K562 (cell line): ENCODE results near the gene LRRC47. TPM values are rescaled to one million over a fixed set of nuclear protein-coding genes. Genes with fewer than 3 reads are reported as not detected.
"Not testable (repeated sequence)": the region's sequence is repeated elsewhere in the genome, so short reads cannot be mapped to it uniquely, and the experiment has no call there.

Experiments used
- ATAC-seq: fragments of 200-7000 bp; cut with Tn5 transposase; 3 replicates; pipeline ENCODE4 v1.9.1; 2020; ENCODE audit warnings: moderate library complexity
- BruUV-seq: library from RNA; stranded (reverse); fragments of 400-500 nt; replicated peaks from 2 replicates; lab custom pipeline; 2021; lab: Mats Ljungman, UMichigan
- CTCF ChIA-PET: fragments of 300-600 bp; formaldehyde crosslinking; extraction: SDS; loops from one replicate; lab custom pipeline; 2021; ENCODE audit warnings: low intra/inter-chr PET ratio; lab: Yijun Ruan, JAX
- POLR2A ChIA-PET: fragments of 300-600, 350-650 bp; sonication (Branson Sonifier 250); formaldehyde crosslinking; extraction: SDS; loops from one replicate; lab custom pipeline; 2021; ENCODE audit warnings: antibody characterized with exemption, inconsistent platforms; lab: Yijun Ruan, JAX
- DNase-seq, 4 experiments: peaks; one replicate each; pipeline versions ENCODE4 v3.0.0 to v3.0.0-alpha.2; 2011 to 2018; ENCODE audit warnings: low spot score in 3 of 4, mixed read lengths in 3 of 4; ENCODE audit errors: extremely low read depth in 1 of 4
- FAIRE-seq: peaks from 2 replicates; lab custom pipeline; 2011; peaks lifted over from hg19 to GRCh38; lab: Jason Lieb, UNC
- H2AFZ ChIP-seq: 2 replicates; pipeline ENCODE4 v1.6.0; 2011; ENCODE audit warnings: low read depth, low read length, control low read depth, inconsistent platforms
- H3K27ac ChIP-seq: fragments of 200-600 bp; 3 replicates; pipeline ENCODE4 v1.8.0; 2011; ENCODE audit warnings: low read depth, mild to moderate bottlenecking, control low read depth, inconsistent platforms, low read length, moderate library complexity, mixed read lengths; ENCODE audit errors: extremely low read depth
- H3K27me3 ChIP-seq, 2 experiments: fragments of 300-600 bp in 1 of 2; 2 replicates in 1 of 2; 3 replicates in 1 of 2; pipeline versions ENCODE4 v1.6.0 to v1.8.0; 2011; ENCODE audit warnings: inconsistent platforms in 2 of 2, low read length in 2 of 2, mild to moderate bottlenecking in 1 of 2, mixed read lengths in 1 of 2, moderate library complexity in 1 of 2; ENCODE audit not compliant: control insufficient read depth in 2 of 2, insufficient read depth in 2 of 2
- H3K36me3 ChIP-seq: fragments of 300-600 bp; 3 replicates; pipeline ENCODE4 v1.8.0; 2011; ENCODE audit warnings: mild to moderate bottlenecking, low read length, inconsistent platforms; ENCODE audit not compliant: control insufficient read depth, insufficient read depth
- H3K4me1 ChIP-seq, 2 experiments: fragments of 200-600 bp in 1 of 2; replicated peaks in 1 of 2; 2 replicates in 1 of 2; 3 replicates in 1 of 2; pipeline versions ENCODE4 v1.5.1 to v1.8.0; 2011; ENCODE audit warnings: inconsistent platforms in 2 of 2, low read length in 2 of 2, mild to moderate bottlenecking in 1 of 2, mixed read lengths in 1 of 2, moderate library complexity in 1 of 2; ENCODE audit not compliant: control insufficient read depth in 2 of 2, insufficient read depth in 2 of 2
- H3K4me2 ChIP-seq: 2 replicates; pipeline ENCODE4 v1.6.1; 2011; ENCODE audit warnings: low read length, control low read depth, inconsistent platforms, mixed read lengths; ENCODE audit not compliant: insufficient read depth
- H3K4me3 ChIP-seq: fragments of 200-600 bp; sonication (generic), shearing (Covaris generic); 2 replicates; pipeline ENCODE4 v1.5.1; 2016; ENCODE audit warnings: control low read depth, inconsistent platforms
- H3K79me2 ChIP-seq: fragments of 200-600 bp; 3 replicates; pipeline ENCODE4 v1.8.0; 2011; ENCODE audit warnings: low read length, inconsistent platforms; ENCODE audit not compliant: control insufficient read depth, insufficient read depth
- H3K9ac ChIP-seq, 2 experiments: 2 replicates each; pipeline versions ENCODE4 v1.6.0 to v1.6.1; 2011; ENCODE audit warnings: low read depth in 2 of 2, low read length in 2 of 2, control low read depth in 1 of 2, inconsistent platforms in 1 of 2, mild to moderate bottlenecking in 1 of 2, mixed read lengths in 1 of 2; ENCODE audit not compliant: insufficient read depth in 1 of 2
- H3K9me1 ChIP-seq: one replicate; pipeline ENCODE4 v1.6.0; 2011; ENCODE audit warnings: inconsistent platforms, mild to moderate bottlenecking, low read length, moderate library complexity; ENCODE audit not compliant: control insufficient read depth, insufficient read depth
- H3K9me3 ChIP-seq: replicated peaks from 2 replicates; pipeline ENCODE4 v1.5.1; 2011; ENCODE audit warnings: low read depth, low read length, inconsistent platforms; ENCODE audit not compliant: control insufficient read depth, insufficient read depth
- H4K20me1 ChIP-seq: replicated peaks from 2 replicates; pipeline ENCODE4 v1.6.1; 2011; ENCODE audit warnings: low read length, inconsistent platforms, mixed read lengths; ENCODE audit not compliant: control insufficient read depth, insufficient read depth
- LEF1 ChIP-seq: fragments of 450-650 bp; IDR thresholded peaks from 2 replicates; pipeline ENCODE4 v1.6.1; 2016; ENCODE audit warnings: mild to moderate bottlenecking
- PBX2 ChIP-seq, 2 experiments: IDR thresholded peaks in 1 of 2; conservative IDR thresholded peaks in 1 of 2; 2 replicates each; pipeline ENCODE4 v1.6.1; 2016; ENCODE audit warnings: low read depth in 2 of 2, mild to moderate bottlenecking in 1 of 2, missing compliant biosample characterization in 1 of 2, missing genetic modification characterization in 1 of 2, moderate library complexity in 1 of 2
- SIX5 ChIP-seq, 2 experiments: IDR thresholded peaks; 2 replicates each; pipeline ENCODE4 v1.6.1; 2011; ENCODE audit warnings: low read length in 2 of 2, borderline replicate concordance in 1 of 2, low read depth in 1 of 2, mild to moderate bottlenecking in 1 of 2, moderate library complexity in 1 of 2; ENCODE audit not compliant: insufficient read depth in 1 of 2
- ZBTB33 ChIP-seq: sonication (generic); formaldehyde crosslinking; IDR thresholded peaks from 2 replicates; pipeline ENCODE4 v1.8.1; 2023; ENCODE audit warnings: mild to moderate bottlenecking, missing genetic modification reagents
- ZNF316 ChIP-seq: fragments of 450-650 bp; IDR thresholded peaks from 2 replicates; pipeline ENCODE4 v1.6.1; 2016
- WGBS: fragments of 100-300 bp; shearing (Covaris generic); methylation state at CpG from one replicate; pipeline ENCODE4 v1.1.6; 2016; ENCODE audit warnings: low coverage, mixed read lengths; ENCODE audit not compliant: insufficient coverage; ENCODE audit errors: missing lambda C conversion rate; 5-methylcytosine and 5-hydroxymethylcytosine counted together
- in situ Hi-C: fragments of 300-500 bp; cut with MboI; formaldehyde crosslinking; loops from 4 replicates; pipeline ENCODE4 v1.15.0; 2018; ENCODE audit warnings: inconsistent platforms, mixed read lengths
- intact Hi-C: fragments of 100-400 bp; cut with micrococcal nuclease; formaldehyde crosslinking; loops from 2 replicates; pipeline ENCODE4 v1.14.2; 2022
- polyA plus RNA-seq, 8 experiments: library from polyadenylated mRNA; depleted of rRNA in 4 of 8; stranded (reverse) in 5 of 8; unstranded in 3 of 8; fragments of >200 nt; fragmentation: Nextera tagmentation in 2 of 8; fragmentation: Illumina TruSeq in 1 of 8; extraction: Ambion mirVana in 2 of 8; extraction: Trizol in 1 of 8; gene quantifications; 2 replicates each; pipeline versions ENCODE4 v1.2.1 to v1.2.3, GENCODE V29; 2011 to 2014; ENCODE audit warnings: inconsistent platforms in 1 of 8, missing spikeins in 1 of 8
- total RNA-seq, 7 experiments: library from RNA; depleted of rRNA in 6 of 7; stranded (reverse); fragments of >200 nt in 6 of 7; fragmentation: Illumina TruSeq in 2 of 7; extraction: Trizol in 2 of 7; gene quantifications; 2 replicates each; pipeline versions ENCODE4 v1.2.1 to v1.2.3, GENCODE V29; 2011 to 2021; ENCODE audit warnings: low replicate concordance in 1 of 7
- TF ChIP-seq, protein P1 (sequence below): fragments of 450-650 bp; IDR thresholded peaks from 2 replicates; pipeline ENCODE4 v1.6.1; 2016
- TF ChIP-seq, protein P2 (sequence below): fragments of 450-650 bp; formaldehyde crosslinking; IDR thresholded peaks from 2 replicates; pipeline ENCODE4 v1.4.0; 2020; ENCODE audit warnings: mild to moderate bottlenecking, mixed read lengths

The LRRC47 gene
- total and polyA plus RNA-seq, 9 of the 15 experiments (the other 6 are each of a cell fraction or from before 2014, with no cell fraction given) = 4.6 to 68.0 (median 35.9) TPM

DNA sequence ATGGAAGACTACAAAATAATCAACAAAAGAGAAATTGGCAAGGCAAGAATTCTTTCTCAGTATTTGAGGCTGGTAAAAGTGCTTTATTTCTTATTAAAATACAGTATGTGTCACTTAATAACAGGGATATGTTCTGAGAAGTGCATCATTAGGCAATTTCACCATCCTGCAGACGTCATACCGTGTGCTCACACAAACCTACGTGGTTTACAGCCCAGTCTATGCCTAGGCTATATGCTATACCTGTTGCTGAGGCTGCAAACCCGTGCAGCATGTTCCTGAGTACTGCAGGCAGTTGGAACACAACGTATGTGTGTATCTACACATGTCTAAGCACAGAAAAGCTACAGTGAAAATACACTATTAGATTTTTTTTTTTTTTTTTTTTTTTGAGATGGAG lies 46.8 kb downstream of the LRRC47 start (continued):
- no peak for TF ChIP-seq SIX5 (IDR thresholded peaks at IDR 0.05; ENCODE audit: borderline replicate concordance in 1 of 2, insufficient read depth in 1 of 2, low read depth in 1 of 2, low read length in 2 of 2)

GRCh38 chr1:3748316-3748900 lies 47.9 kb downstream of the LRRC47 start:
- Histone ChIP-seq H3K36me3 (peaks cover 17% of the 10 kb centered on the region; the same call in 2 of the 3 replicates), H3K4me2 (peak overlapping the region; percentile 87; the same call in 1 of the 2 replicates), H4K20me1 (peaks cover 12% of the 10 kb centered on the region; the same call in 1 of the 2 replicates), H3K4me1 (peaks cover 35 to 54% of the 10 kb centered on the region in 2 experiments), H3K79me2 (peaks cover 29% of the 10 kb centered on the region), H2AFZ (peak overlapping the region; percentile 51)
- in situ Hi-C loops; DNase-seq; H3K9me3 ChIP-seq; ATAC-seq; H3K9me1 ChIP-seq; H3K27ac ChIP-seq; H3K27me3 ChIP-seq; FAIRE-seq; H3K9ac ChIP-seq; intact Hi-C loops; BruUV-seq; H3K4me3 ChIP-seq; CTCF ChIA-PET; TF ChIP-seq PBX2 (CRISPR knock-in tag; IDR thresholded peaks at IDR 0.05; ENCODE audit: low read depth): not testable (repeated sequence)
- WGBS = 49% methylated on average over 15 of the region's 15 CpGs
- TF ChIP-seq ZBTB33 (CRISPR knock-in tag) (0 out of 2 replicates have a peak, but pooled peaks have one; percentile 35), ZNF316 (peak; percentile 63), LEF1 (peak; percentile 52; the same call in 1 of the 2 replicates), PBX2 (tag; conservative IDR thresholded peaks at IDR 0.05; ENCODE audit: low read depth) (0 out of 2 replicates have a peak, but pooled peaks have one; percentile 38)
- TF ChIP-seq, protein P1, sequence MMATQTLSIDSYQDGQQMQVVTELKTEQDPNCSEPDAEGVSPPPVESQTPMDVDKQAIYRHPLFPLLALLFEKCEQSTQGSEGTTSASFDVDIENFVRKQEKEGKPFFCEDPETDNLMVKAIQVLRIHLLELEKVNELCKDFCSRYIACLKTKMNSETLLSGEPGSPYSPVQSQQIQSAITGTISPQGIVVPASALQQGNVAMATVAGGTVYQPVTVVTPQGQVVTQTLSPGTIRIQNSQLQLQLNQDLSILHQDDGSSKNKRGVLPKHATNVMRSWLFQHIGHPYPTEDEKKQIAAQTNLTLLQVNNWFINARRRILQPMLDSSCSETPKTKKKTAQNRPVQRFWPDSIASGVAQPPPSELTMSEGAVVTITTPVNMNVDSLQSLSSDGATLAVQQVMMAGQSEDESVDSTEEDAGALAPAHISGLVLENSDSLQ = peak; percentile 79
- TF ChIP-seq, protein P2, sequence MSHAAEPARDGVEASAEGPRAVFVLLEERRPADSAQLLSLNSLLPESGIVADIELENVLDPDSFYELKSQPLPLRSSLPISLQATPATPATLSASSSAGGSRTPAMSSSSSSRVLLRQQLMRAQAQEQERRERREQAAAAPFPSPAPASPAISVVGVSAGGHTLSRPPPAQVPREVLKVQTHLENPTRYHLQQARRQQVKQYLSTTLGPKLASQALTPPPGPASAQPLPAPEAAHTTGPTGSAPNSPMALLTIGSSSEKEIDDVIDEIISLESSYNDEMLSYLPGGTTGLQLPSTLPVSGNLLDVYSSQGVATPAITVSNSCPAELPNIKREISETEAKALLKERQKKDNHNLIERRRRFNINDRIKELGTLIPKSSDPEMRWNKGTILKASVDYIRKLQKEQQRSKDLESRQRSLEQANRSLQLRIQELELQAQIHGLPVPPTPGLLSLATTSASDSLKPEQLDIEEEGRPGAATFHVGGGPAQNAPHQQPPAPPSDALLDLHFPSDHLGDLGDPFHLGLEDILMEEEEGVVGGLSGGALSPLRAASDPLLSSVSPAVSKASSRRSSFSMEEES = peak; percentile 73
- POLR2A ChIA-PET = interaction anchor here (1.5 kb wide), 1 partner anchor 19 kb away, joined by 6 read pairs; no protein-coding TSS in a partner anchor
